ENCODE measurements around the gene CHST5. TPM values are rescaled to one million over a fixed set of nuclear protein-coding genes. Genes with fewer than 3 reads are reported as not detected.
A peak's percentile ranks its signal among the peaks of the same experiment; 100 is the strongest.

Gene CHST5
- total and polyA plus RNA-seq, 2 donors (not counting 1 experiment from before 2014, with no cell fraction given): 0.99 TPM; not detected in 1

DNA sequence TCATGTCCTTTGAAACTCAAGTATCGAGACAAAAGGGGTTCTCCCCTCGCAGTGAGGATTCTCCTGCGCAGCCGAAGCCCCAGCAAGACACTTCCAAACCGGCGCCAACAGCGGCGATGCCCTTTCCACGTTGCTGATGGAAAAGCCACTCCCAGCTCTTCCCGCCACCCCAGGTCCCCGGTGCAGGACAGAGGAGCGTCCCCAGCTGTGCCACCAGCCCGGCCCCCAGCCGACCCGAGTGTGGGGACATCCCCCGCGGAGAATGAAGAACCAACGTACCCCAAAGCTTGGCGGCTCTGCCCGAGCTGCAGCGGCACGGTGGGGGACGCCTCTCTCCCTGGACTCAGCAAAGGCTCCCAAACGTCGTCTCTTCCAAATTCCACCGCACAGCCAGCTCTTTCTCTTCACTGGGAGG is 41.2 kb downstream of the CHST5 start:
- no peaks in the 10 kb centered on the region for H3K9me3 Mint-ChIP-seq (ENCODE audit: insufficient read depth)
- ChIA-PET POLR2A (interaction anchor here (0.6 kb wide), 1 partner anchor 8 kb away, joined by 7 read pairs; no protein-coding TSS in a partner anchor), CTCF (no interaction called here)
- Histone ChIP-seq H2AFZ (ENCODE audit: insufficient read depth, low read depth, low read length, poor library complexity, severe bottlenecking) (peak overlapping the region; percentile 62), H3K79me2 (ENCODE audit: control insufficient read depth, insufficient read depth, low read length) (no peaks in the 10 kb centered on the region), H3K27ac (ENCODE audit: low read length in 2 of 2) (no peak overlapping the region), H3K9me3 (ENCODE audit: control extremely low read depth in 1 of 3, control insufficient read depth in 2 of 3, insufficient read depth in 1 of 3, low read length in 2 of 3) (peaks cover 0 to 3% (median 0%) of the 10 kb centered on the region in 3 donors), H4K20me1 (ENCODE audit: control insufficient read depth, insufficient read depth, low read length, poor library complexity, severe bottlenecking) (no peaks in the 10 kb centered on the region), H3K36me3 (replicated peaks in 1 of 2; ENCODE audit: control extremely low read depth in 1 of 2, control insufficient read depth in 1 of 2, extremely low read depth in 1 of 2, insufficient read depth in 2 of 2, low read length in 1 of 2) (no peaks in the 10 kb centered on the region), H3K4me1 (ENCODE audit: control insufficient read depth in 2 of 2, insufficient read depth in 2 of 2, low read length in 2 of 2) (peaks cover 7 to 11% of the 10 kb centered on the region in 2 donors), H3K9ac (ENCODE audit: low read length) (peak overlapping the region; percentile 45), H3K4me3 (ENCODE audit: control extremely low read depth in 1 of 5, extremely low read depth in 1 of 5, insufficient read depth in 1 of 5, low read depth in 2 of 5, low read length in 4 of 5) (peak overlapping the region in 4 of 5 experiments; percentile 13 to 46 (median 41)), H3K27me3 (replicated peaks in 1 of 4; ENCODE audit: control extremely low read depth in 1 of 4, control insufficient read depth in 3 of 4, insufficient read depth in 4 of 4, low read length in 3 of 4) (peaks cover 0 to 16% (median 6%) of the 10 kb centered on the region in 4 experiments), H3K4me2 (replicated peaks; ENCODE audit: low read depth, low read length, poor library complexity, severe bottlenecking) (peak overlapping the region; percentile 75)
- no peak for DNase-seq
- ATAC-seq (ENCODE audit: low read depth): no peak
- peak overlapping the region; percentile 78 for H3K4me3 Mint-ChIP-seq
- TF ChIP-seq, protein P1, sequence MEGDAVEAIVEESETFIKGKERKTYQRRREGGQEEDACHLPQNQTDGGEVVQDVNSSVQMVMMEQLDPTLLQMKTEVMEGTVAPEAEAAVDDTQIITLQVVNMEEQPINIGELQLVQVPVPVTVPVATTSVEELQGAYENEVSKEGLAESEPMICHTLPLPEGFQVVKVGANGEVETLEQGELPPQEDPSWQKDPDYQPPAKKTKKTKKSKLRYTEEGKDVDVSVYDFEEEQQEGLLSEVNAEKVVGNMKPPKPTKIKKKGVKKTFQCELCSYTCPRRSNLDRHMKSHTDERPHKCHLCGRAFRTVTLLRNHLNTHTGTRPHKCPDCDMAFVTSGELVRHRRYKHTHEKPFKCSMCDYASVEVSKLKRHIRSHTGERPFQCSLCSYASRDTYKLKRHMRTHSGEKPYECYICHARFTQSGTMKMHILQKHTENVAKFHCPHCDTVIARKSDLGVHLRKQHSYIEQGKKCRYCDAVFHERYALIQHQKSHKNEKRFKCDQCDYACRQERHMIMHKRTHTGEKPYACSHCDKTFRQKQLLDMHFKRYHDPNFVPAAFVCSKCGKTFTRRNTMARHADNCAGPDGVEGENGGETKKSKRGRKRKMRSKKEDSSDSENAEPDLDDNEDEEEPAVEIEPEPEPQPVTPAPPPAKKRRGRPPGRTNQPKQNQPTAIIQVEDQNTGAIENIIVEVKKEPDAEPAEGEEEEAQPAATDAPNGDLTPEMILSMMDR (IDR thresholded peaks at IDR 0.05): no peak
- TF ChIP-seq EZH2 (IDR thresholded peaks at IDR 0.05; ENCODE audit: borderline replicate concordance, insufficient read depth, low read depth, low read length, poor library complexity, severe bottlenecking): no peak
- no peak overlapping the region for H3K27ac Mint-ChIP-seq
- 28% methylated on average over 26 of the region's 26 CpGs for WGBS (ENCODE audit: insufficient coverage)
- intact Hi-C loops (cut with micrococcal nuclease): no loop called here
- H3K4me1 Mint-ChIP-seq: peaks cover 11% of the 10 kb centered on the region
- peaks cover 28% of the 10 kb centered on the region for H3K27me3 Mint-ChIP-seq

DNA sequence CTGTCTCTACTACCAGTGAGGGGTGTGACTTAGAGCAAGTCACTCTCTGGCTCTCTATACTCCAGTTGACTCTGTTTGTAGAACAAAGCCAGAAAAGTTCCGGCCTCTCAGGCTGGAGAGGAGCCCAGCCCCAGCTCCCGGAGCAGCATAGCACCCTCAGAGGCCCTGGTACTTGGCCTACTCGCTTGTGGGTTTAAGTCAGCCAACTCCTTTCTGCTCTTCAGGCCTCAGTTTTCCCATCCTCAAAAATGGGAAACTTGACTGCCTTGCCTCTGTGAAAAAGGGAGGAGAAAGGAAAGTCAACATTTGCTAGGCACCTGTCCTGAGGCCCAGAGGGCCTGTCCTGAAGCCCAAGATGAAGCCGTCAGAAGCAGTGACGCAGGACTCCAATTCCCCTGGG is 41.7 kb downstream of the CHST5 start:
- H3K4me1 Mint-ChIP-seq: peaks cover 11% of the 10 kb centered on the region
- Histone ChIP-seq H4K20me1 (ENCODE audit: control insufficient read depth, insufficient read depth, low read length, poor library complexity, severe bottlenecking) (no peaks in the 10 kb centered on the region), H3K27me3 (replicated peaks in 1 of 4; ENCODE audit: control extremely low read depth in 1 of 4, control insufficient read depth in 3 of 4, insufficient read depth in 4 of 4, low read length in 3 of 4) (peaks cover 0 to 16% (median 6%) of the 10 kb centered on the region in 4 experiments), H3K4me3 (ENCODE audit: control extremely low read depth in 1 of 5, extremely low read depth in 1 of 5, insufficient read depth in 1 of 5, low read depth in 2 of 5, low read length in 4 of 5) (no peak overlapping the region), H3K9ac (ENCODE audit: low read length) (no peak overlapping the region), H3K4me1 (ENCODE audit: control insufficient read depth in 2 of 2, insufficient read depth in 2 of 2, low read length in 2 of 2) (peaks cover 7 to 11% of the 10 kb centered on the region in 2 donors), H2AFZ (ENCODE audit: insufficient read depth, low read depth, low read length, poor library complexity, severe bottlenecking) (no peak overlapping the region), H3K27ac (ENCODE audit: low read length in 2 of 2) (no peak overlapping the region), H3K36me3 (replicated peaks in 1 of 2; ENCODE audit: control extremely low read depth in 1 of 2, control insufficient read depth in 1 of 2, extremely low read depth in 1 of 2, insufficient read depth in 2 of 2, low read length in 1 of 2) (no peaks in the 10 kb centered on the region), H3K79me2 (ENCODE audit: control insufficient read depth, insufficient read depth, low read length) (no peaks in the 10 kb centered on the region), H3K9me3 (ENCODE audit: control extremely low read depth in 1 of 3, control insufficient read depth in 2 of 3, insufficient read depth in 1 of 3, low read length in 2 of 3) (peaks cover 0 to 3% (median 0%) of the 10 kb centered on the region in 3 donors), H3K4me2 (replicated peaks; ENCODE audit: low read depth, low read length, poor library complexity, severe bottlenecking) (peak overlapping the region; percentile 75)
- ATAC-seq (ENCODE audit: low read depth): no peak
- WGBS (ENCODE audit: insufficient coverage): 96% methylated on average over 5 of the region's 5 CpGs
- no peak for TF ChIP-seq EZH2 (IDR thresholded peaks at IDR 0.05; ENCODE audit: borderline replicate concordance, insufficient read depth, low read depth, low read length, poor library complexity, severe bottlenecking)
- TF ChIP-seq, protein P1 (IDR thresholded peaks at IDR 0.05): no peak
- peak overlapping the region; percentile 78 for H3K4me3 Mint-ChIP-seq
- H3K27ac Mint-ChIP-seq: no peak overlapping the region
- intact Hi-C loops (cut with micrococcal nuclease): no loop called here
- ChIA-PET POLR2A (interaction anchor here (0.6 kb wide), 1 partner anchor 8 kb away, joined by 7 read pairs; no protein-coding TSS in a partner anchor), CTCF (no interaction called here)
- no peaks in the 10 kb centered on the region for H3K9me3 Mint-ChIP-seq (ENCODE audit: insufficient read depth)
- H3K27me3 Mint-ChIP-seq: peaks cover 28% of the 10 kb centered on the region
- DNase-seq: no peak

Data from B cell (primary cell).